Midbrain (tissue), 1 donor: ENCODE measurements around the gene MLYCD.

Experiments used
- DNase-seq: peaks from one replicate; lab custom pipeline; 2025; lab: John Stamatoyannopoulos, UW

Gene MLYCD

DNA sequence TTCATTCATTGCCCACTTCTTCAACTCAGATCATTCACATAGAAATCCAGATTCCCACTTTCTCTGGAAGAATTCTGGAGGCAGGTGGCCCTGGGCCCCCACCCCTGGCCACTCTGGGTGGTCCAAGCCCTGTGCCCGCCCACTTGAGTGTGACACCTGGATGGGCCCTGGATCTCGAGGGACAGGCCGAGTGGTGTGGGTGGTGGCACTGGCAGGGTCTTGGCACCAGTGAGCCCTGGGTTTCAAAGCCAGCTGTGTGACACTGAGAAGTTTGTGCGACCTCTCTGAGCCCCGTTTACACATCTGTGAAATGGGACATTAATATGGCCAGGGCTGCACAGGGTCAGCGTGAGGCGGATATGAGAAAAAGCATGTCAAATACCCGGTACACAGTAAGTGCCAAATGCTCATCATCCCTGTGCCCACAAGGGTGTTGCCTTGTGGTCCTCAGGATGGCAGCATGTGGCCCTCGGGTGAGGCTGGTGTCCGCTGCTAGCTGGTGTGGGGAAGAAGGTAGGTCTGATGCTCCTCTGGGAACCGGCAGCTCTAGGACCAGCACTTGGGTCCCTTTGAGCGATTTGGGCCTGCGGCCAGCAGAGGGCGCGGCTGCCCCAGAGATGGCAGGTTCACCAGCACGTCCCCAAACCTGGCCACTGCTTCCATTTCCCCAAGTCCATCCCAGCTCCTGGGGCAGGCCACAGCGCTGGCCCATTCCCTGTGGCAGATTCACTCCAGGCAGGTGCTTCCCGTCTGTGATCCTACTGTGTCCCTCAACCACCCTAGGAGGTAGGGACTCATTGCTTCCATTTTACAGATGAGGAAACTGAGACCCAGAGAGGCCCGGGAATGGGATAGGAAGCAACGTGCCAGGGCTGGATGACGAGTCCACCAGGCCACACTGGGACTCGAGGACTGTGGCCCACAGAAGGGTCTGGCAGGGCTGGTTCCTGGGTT lies 57.7 kb downstream of the MLYCD start:
- DNase-seq = peak; percentile 70

DNA sequence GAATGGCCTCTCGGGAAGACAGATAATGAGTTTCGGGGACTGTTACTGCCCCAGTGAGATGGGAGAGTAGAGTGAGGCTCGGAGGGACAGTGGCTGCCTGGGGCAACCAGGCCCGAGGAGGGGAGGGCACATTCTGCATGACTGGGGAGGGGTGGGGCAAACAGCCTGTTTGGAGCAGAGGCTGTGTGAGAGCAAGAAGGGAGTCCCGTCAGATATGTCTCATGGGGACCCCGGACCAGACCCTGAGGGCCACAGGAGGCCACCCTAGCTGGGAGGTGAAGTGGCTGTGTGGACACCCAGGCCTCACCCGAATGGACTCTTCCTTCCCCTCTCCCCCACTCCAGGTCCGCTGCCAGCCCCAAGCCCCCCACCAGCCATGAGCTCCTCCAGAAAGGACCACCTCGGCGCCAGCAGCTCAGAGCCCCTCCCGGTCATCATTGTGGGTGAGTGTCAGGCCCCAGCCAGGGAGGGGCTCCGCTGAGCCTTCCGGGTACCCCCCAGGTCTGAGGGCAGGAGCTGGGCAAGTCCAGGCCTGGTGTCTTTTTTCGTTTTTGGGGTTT lies 58.5 kb downstream of the MLYCD start:
- no peak for DNase-seq

DNA sequence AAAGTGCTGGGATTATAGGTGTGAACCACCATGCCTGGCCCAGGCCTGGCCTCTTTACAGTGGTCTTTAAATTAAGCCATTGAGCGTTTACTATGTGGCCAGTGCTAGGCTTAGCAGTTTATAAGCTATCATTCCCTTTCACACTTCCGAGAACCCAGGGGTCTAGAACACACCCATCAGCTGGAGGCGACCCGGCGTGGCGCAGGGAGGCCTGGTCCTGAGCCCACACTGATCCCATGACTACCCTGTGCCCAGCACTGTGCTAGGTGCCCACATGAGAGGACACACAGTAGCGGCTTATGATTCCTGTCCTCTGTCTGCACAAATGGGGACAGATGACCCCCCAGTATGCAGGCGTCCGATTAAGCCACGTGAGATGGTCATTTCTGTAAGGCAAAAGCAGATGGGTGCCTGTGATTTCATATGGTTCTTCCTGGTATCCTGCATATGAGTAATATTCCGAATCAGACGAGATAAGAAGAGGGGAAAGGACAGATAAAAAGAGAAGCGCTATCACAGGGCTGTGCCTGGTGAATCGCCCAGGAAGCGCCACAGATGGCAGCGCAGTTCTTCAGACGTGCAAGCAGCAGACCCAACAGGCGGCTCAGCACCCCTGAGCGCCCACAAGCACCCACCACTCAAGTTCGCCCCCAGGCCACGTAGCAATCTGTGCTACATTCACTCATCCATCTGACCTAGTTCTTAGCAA lies 59.4 kb downstream of the MLYCD start:
- DNase-seq = no peak

DNA sequence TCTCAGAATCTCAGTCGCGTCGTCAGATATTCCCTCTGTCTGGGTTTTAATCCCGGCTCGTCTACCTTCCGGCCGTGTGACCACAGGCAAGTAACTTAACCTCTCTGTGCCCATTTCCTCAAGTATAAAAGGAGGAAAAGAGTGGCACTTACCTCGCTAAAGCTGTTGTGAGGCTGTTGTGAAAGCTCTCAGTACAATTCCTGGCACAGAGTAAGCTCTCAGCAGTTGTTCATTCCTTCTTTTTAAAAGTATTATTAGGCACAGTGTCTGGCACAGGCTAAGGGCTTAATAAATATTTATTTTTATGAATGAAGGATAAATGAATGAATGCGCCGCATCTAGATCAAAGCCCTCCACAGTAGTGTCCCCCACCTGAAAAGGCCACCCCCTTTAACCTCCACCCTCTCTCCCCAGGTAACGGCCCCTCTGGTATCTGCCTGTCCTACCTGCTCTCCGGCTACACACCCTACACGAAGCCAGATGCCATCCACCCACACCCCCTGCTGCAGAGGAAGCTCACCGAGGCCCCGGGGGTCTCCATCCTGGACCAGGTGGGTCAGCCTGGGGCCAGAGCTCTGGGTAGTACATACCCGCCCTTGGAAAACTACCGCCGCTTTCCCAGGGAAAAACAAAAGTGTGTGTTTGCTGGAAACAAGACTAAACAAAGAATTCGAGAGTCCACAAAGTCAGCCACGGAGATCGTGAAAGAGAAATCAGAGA lies 60.1 kb downstream of the MLYCD start:
- DNase-seq = no peak

DNA sequence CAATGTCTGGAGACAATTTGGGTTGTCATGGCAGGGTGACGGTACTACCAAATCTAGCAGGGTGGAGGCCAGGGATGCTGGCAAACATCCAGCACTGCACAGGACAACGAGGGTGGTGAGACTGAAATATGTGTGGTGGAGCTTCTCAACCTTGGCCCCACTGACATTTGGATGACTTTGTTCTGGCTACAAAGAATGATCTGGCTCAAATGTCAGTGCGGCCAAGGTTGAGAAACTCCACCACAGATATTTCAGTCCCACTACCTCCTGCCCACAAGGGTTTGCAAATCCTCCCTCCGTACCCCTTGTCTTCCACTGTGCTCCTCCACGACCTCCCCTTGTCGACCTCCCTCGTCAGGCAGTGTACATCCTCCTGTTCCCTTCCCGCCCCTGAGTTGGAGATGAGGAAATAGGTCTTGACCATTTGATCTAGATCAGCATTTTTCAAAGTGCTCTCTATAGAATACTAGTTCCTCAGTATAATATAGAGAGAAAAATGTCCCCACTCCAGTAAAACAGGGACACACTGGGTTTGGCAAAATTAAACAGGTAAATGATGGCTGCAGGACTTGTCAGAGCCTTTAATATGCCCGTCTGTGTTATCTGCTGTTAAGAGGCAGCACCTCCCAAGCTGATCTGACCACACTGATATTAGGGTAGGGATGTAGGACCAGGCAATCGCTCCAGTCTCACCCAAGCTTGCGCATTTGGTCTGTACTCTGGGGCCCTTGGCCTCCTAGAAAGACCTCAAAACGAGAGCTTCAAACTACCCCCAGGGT lies 60.9 kb downstream of the MLYCD start:
- no peak for DNase-seq

DNA sequence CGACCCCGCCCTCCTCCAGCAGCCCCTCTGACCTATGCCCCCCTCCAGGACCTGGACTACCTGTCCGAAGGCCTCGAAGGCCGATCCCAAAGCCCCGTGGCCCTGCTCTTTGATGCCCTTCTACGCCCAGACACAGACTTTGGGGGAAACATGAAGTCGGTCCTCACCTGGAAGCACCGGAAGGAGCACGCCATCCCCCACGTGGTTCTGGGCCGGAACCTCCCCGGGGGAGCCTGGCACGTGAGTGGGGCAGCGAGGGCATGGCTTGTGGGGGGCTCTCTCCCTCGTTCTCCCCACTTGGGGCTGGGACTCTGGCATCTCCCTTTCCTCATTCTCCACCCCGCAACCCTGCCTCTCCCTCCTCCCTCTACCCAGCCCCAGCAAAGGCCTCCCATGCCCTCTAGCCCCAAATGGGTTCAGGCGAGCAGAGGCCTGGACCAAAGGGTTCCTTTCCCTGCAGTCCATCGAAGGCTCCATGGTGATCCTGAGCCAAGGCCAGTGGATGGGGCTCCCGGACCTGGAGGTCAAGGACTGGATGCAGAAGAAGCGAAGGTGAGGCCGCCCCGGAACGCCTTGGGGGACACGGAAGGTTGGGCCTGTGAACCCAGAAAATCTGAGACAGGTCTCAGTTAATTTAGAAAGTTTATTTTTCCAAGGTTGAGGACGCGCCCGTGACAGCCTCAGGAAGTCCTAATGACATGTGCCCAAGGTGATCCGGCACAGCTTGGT lies 61.8 kb downstream of the MLYCD start:
- DNase-seq = no peak

DNA sequence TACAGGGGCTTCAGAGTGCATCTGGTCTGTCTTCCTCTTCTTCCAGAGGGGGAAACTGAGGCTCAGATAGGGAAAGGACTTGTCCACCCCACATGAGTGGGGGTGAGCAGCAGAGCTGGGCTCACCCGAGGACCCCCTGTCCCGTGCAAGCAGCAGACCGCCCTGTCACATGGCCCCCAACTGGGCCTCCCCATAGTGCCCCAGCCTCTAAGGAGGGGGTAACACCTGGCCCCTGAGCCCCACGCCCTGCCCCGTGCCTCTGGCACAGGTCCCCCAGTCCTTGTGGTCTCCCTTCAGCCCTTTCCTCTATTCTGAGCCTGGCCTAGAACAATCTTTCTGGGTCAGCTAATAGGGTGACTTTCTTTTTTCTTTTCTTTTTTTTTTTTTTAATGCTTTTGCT lies 62.7 kb downstream of the MLYCD start:
- DNase-seq = no peak

DNA sequence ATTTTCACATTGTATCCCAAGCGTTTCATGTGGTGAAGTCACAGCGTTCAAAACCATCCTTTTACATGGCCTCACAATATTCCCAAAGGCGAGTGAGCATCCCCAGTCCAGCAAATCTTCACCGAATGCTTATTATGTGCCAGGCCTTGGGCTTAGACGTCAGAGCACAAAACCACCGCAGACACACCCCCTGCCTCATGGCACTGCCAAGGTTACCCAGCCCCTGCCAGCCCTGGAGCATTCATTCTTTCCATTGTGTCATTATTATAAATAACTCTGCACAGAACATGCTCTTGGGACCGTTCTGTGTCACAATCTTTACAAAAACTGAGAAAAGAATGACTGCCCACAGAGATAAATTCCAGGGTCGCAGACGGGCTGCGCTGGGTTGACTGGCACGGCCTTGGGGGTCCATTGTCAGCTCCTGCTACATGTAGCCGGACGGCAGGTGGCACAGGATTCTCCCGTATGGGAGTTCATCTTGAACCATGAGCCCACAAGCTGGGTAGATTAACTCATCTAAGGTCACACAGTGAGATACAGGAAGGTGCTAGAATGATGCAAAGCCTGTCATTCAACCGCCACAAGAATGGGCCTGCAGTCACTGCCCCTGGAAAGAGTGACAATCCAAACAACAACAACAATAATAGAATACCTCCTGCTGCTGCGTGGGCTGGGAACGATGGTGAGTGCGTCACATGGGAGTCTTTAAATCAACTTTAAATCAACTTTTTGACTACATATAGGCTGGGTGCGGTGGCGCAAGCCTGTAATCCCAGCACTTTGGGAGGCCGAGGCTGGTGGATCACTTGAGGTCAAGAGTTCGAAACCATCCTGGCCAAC lies 64.6 kb downstream of the MLYCD start:
- DNase-seq = no peak

DNA sequence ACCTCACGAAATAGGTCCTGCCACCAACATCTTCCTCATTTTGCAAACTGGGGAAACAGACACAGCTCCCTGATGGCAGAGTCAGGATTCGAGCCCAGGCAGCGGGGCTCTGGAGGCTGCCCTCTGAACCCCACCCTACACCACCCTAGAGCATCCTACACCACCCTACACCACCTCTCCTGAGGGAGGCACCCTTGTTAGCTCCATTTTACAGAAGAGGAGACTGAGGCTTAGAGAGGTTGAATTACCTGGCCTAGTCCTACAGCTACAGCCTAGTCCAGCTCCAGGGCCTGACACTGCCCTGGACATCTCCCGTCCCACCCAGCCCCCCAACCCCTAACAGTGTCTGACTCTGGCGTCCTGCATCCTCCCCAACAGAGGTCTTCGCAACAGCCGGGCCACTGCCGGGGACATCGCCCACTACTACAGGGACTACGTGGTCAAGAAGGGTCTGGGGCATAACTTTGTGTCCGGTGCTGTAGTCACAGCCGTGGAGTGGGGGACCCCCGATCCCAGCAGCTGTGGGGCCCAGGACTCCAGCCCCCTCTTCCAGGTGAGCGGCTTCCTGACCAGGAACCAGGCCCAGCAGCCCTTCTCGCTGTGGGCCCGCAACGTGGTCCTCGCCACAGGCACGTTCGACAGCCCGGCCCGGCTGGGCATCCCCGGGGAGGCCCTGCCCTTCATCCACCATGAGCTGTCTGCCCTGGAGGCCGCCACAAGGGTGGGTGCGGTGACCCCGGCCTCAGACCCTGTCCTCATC lies 65.9 kb downstream of the MLYCD start:
- no peak for DNase-seq

DNA sequence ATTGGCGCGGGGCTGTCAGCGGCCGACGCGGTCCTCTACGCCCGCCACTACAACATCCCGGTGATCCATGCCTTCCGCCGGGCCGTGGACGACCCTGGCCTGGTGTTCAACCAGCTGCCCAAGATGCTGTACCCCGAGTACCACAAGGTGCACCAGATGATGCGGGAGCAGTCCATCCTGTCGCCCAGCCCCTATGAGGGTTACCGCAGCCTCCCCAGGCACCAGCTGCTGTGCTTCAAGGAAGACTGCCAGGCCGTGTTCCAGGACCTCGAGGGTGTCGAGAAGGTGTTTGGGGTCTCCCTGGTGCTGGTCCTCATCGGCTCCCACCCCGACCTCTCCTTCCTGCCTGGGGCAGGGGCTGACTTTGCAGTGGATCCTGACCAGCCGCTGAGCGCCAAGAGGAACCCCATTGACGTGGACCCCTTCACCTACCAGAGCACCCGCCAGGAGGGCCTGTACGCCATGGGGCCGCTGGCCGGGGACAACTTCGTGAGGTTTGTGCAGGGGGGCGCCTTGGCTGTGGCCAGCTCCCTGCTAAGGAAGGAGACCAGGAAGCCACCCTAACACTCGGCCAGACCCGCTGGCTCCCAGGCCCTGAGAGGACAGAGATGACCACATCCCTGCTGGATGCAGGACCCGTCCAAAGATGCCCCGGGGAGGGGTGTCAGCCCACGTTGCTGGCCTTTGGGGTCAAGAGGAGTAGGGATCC lies 66.7 kb downstream of the MLYCD start:
- DNase-seq = no peak

DNA sequence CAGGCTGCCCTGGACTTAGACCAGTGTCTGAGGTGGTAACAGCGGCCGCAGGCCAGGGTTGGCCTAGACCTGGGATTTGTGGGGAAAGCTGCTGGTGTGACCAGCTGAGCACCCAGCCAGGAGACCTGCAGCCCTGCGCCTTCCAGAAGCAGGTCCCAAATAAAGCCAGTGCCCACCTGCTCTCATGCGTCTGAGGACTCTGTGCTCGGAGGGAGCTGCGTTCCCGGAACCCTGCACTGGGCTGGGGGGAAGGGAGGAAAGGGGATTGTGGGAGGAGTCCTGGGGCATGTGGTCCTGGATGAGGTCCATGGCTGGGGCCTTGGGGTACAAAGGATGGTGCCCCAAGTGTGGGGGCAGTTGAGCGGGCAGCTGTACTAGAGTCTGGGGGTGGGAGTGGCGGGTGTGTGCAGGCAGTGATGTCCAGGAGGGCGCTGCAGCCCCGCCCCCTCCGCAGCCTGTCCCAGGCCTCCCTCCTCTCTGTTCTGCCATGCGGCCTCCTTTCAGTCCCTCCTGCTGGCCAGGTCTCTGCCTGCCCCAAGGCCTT lies 67.3 kb downstream of the MLYCD start:
- DNase-seq = no peak

DNA sequence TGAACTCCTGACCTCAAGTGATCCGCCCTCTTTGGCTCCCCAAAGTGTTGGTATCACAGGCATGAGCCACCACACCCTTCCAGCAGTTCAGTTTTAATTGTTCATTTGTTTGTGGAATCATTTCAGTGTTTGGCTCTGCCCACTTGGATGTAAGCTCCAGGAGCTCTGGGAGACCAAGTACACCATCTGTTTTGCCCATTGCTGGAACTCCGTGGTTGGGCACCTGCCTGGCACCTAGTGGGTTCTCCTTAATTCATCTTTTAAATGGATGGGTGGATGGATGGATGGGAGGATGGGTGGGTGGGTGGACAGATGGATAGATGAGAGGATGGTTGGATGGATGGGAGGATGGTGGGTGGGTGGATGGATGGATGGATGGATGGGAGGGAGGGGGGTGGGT lies 68.2 kb downstream of the MLYCD start:
- DNase-seq = no peak

DNA sequence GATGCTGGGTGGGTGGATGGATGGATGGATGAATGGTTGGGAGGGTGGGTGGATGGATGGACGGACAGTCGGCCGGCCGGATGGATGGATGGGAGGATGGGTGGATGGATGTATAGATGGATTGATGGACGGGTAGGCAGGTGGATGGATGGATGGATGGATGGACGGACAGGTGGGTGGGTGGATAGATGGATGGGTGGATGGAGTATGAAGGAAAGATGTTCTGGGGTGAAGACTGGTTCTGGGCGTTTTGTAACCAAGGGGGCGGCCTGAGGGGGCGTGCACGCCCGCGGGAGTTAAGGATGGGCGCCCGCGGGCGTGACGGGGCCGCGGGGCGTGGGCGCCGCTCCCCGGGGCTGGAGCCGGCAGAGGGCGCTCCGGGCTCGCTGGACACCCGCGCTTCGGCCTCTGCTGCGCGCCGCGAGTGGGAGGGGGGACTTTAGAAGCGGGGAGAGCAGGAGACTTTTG lies 69.0 kb downstream of the MLYCD start, which contains the start of gene NECAB2:
Gene NECAB2, plus strand, starts transcription at position 407 of the 468 bp plus-strand sequence. CDS start 405 bp downstream, outside the sequence.
- peak; percentile 24 for DNase-seq

DNA sequence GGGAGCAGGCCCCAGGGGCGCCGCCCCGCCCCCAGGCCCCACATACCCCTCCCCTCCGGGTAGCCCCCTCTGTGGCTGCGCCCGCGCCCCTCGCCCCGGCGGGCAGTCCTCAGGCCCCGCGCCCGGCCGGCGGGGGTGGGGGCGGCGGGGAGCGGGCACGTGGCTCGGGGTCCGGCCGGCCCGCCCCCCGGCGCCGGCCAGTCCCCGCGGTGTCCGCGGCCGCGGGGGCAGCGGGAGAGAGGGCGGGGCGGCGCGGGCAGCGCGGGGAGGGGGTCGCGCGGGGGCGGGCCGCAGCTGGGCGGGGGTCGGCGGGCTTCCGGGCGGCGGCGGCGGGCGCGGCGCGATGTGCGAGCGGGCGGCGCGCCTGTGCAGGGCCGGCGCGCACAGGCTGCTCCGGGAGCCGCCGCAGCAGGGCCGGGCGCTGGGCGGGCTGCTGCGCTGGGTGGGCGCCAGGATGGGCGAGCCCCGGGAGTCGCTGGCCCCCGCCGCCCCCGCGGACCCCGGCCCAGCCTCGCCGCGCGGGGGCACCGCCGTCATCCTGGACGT lies 69.5 kb downstream of the MLYCD start:
- DNase-seq = no peak

DNA sequence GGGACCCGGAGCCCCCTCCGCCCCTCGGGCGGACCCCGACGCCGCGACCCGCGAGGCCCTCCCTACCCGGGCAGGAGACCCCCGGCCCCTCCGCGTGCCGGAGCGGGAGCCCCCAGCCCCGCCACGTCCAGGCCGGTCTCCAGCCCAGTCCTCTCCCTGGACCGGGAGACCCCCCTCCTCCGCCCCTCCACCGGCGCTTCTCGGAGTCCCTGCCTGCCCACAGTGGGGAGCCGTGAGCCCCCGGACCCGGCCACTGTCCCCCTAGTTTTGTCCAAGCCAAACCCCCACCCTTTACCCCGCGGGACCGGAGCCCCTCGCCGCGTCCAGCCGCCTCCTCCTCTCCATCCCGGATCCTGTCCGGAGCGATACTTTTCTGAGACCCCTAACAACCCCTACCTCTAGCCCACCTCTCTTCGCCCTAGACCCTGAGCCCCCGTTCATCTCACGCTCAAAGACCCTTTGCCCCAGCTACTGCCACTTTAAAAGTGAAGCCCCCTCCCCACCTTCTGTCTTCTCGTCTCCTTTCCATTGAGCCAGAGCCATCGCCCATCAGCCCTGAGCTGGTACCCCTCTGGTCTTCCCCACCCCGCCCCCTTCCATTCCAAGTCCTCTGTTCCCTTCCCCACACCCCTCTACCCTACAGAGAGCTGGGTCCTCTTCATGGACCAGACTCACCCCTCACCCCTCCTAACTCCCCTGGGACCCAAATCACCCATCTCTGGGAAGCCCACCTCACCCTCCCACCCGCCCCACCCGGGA lies 70.2 kb downstream of the MLYCD start:
- no peak for DNase-seq

DNA sequence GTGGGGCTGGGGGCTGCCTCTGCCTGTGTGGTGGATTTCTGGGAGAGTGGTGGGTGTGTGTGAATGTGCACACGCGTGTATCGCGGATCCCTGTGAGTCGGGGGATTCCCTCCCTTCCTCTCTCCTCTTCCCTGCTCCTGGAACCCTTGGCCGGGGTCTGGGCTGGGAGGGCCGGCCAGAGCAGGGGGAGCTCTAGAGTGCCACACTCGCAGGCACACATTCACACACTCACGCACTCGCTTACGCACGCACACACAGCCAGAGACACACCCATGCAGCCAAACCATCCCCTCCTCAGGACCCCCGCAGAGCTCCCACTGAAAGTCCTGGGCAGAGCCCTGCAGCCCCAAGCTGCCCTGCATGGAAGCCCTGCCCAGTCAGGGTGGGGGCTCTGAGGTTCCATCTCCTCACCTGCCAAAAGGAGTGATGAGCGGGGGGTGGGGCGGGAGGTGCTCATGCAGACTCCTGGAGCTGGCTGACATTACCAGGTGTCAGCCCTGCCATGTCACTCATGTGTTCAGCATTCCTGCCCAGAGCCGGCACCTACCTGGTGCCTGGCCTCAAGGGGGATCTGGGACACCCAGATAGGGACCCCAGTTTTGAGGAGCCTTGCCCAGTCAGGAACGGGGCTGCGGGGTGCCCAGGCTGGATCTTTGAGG lies 71.0 kb downstream of the MLYCD start:
- no peak for DNase-seq
